ENCODE results near the gene LY6G6F. TPM values are rescaled to one million over a fixed set of nuclear protein-coding genes. Genes with fewer than 3 reads are reported as not detected.

LY6G6F gene
- total RNA-seq, 1 donor from 2014 or later, result not detected

GRCh38 chr6:31683591-31683990, 23.1 kb upstream of the LY6G6F start:
- Histone ChIP-seq H3K36me3 (ENCODE audit: control insufficient read depth, insufficient read depth, low read length) (no peaks in the 10 kb centered on the region), H3K4me3 (ENCODE audit: low read depth, low read length) (no peak overlapping the region), H3K27me3 (ENCODE audit: control insufficient read depth, insufficient read depth, low read length) (no peaks in the 10 kb centered on the region)
- no peak for DNase-seq (ENCODE audit: low read depth)
- TF ChIP-seq CTCF (IDR thresholded peaks at IDR 0.05; ENCODE audit: insufficient read depth, low read length, poor library complexity, severe bottlenecking), result no peak

DNA sequence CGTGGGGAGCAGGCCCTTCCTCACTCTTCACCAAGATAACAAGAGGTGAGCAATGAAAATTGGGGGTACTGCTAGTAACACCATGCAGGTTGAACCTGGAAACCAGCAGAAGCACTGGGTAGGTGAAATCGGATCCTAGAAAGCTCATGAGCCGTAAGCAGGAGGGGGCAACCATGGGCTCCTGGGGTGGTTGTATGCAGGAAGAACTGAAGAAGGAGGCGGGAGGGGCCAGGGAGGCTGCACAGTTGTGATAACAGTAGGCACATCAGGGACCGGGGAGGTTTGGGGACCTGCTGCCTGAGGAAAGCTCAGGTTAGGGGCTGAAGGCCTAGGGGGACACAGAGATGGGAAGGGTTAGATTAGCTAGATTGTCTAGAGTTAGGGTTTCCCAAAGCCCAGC, 20.2 kb upstream of the LY6G6F start:
- TF ChIP-seq CTCF (IDR thresholded peaks at IDR 0.05; ENCODE audit: insufficient read depth, low read length, poor library complexity, severe bottlenecking), result no peak
- Histone ChIP-seq H3K36me3 (ENCODE audit: control insufficient read depth, insufficient read depth, low read length) (no peaks in the 10 kb centered on the region), H3K27me3 (ENCODE audit: control insufficient read depth, insufficient read depth, low read length) (no peaks in the 10 kb centered on the region), H3K4me3 (ENCODE audit: low read depth, low read length) (no peak overlapping the region)
- no peak for DNase-seq (ENCODE audit: low read depth)

GRCh38 chr6:31687321-31687720, 19.3 kb upstream of the LY6G6F start:
- DNase-seq (ENCODE audit: low read depth), result no peak
- Histone ChIP-seq H3K27me3 (ENCODE audit: control insufficient read depth, insufficient read depth, low read length) (no peaks in the 10 kb centered on the region), H3K36me3 (ENCODE audit: control insufficient read depth, insufficient read depth, low read length) (no peaks in the 10 kb centered on the region), H3K4me3 (ENCODE audit: low read depth, low read length) (no peak overlapping the region)
- no peak for TF ChIP-seq CTCF (IDR thresholded peaks at IDR 0.05; ENCODE audit: insufficient read depth, low read length, poor library complexity, severe bottlenecking)

DNA sequence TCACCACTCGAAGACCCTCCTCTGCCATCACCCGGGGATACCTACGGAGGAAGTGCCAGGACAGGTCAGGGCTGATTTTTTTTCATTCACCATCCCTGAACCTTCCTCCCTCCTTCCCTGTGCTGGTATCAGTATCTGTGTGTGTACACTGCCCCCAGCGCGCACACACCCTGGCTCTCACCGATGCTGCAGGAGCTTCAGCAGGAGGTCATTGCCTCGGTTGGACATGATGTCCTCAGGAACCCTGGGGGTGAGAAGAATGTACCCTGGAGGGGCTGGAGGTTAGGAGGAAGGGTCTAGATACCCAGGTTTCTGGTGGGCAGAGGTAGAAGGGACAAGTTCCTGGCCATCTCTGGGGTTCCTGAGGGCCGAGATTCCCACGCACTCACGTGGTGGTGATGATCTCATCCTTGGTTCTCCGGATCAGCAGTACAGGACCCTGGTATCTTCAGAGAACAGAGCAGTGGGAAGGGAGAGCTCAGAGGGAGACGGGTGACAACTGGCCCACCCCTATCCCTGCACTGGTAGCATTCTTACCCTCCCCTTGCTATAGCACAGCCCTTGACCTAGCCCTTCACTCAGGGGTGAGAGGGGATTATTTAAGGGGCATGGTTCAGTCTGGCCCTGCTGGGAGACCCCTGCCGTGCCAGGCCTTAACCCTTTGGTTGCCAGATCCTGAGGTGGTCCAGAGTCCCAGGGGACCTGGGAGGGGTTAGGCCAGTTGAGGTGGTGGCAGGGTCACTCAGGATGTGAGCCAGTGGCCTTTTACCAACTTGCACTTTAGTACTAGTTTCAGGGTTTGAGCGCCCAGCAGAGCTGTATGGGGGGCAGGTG, 18.6 kb upstream of the LY6G6F start:
- no peak for DNase-seq (ENCODE audit: low read depth)
- no peak overlapping the region for H3K4me3 ChIP-seq (ENCODE audit: low read depth, low read length)
- no peak for TF ChIP-seq CTCF (IDR thresholded peaks at IDR 0.05; ENCODE audit: insufficient read depth, low read length, poor library complexity, severe bottlenecking)
- no peaks in the 10 kb centered on the region for H3K36me3 ChIP-seq (ENCODE audit: control insufficient read depth, insufficient read depth, low read length)
- H3K27me3 ChIP-seq (ENCODE audit: control insufficient read depth, insufficient read depth, low read length), result no peaks in the 10 kb centered on the region

GRCh38 chr6:31689249-31690110, 17.2 kb upstream of the LY6G6F start:
- no peaks in the 10 kb centered on the region for H3K36me3 ChIP-seq (ENCODE audit: control insufficient read depth, insufficient read depth, low read length)
- H3K4me3 ChIP-seq (ENCODE audit: low read depth, low read length), result no peak overlapping the region
- no peak for DNase-seq (ENCODE audit: low read depth)
- TF ChIP-seq CTCF (IDR thresholded peaks at IDR 0.05; ENCODE audit: insufficient read depth, low read length, poor library complexity, severe bottlenecking), result peak; percentile 46
- no peaks in the 10 kb centered on the region for H3K27me3 ChIP-seq (ENCODE audit: control insufficient read depth, insufficient read depth, low read length)

Data from kidney epithelial cell (primary cell).